Measurements from ENCODE around the gene SMYD3. TPM values are rescaled to one million over a fixed set of nuclear protein-coding genes. Genes with fewer than 3 reads are reported as not detected.

The SMYD3 gene
- total RNA-seq, 1 donor from 2014 or later, result 28.3 TPM

DNA sequence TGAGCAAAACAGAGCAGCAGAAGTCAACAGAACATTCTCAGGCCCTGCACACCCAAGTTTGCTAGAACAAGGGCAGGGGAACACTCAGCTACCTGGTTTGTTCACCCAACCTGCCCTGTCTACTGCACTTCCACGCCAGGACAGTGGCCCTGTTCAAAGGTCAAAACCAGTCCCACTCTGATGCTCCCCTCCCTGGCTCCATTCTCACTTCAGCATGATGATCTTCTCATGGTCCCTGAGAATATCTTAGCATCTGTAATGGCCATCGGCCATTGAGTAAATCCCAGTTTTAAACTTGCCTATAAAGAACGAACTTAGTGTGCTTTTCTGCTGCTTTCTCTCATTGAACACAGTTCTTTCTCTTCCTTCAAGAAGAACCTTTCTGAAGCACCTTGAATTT, 293.6 kb downstream of the SMYD3 start:
- no peak for DNase-seq

DNA sequence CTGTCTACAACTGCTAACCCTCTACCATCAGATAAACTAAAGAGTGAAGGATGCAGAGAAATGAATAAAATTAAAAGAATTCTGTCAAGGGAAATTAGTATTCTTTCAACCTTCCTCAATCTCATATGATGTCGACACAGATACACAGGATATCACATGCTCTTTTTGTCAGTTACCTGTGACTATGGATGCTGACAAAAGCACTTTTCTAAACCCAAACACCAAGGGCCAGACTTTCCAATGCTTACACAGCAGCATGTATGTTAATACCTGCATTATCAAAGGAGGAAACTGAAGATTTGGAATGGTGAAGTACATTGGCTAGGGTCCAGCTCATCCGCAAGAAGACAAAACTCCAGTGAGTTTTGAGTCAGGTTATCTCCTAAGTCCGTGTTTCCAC, 294.0 kb downstream of the SMYD3 start:
- DNase-seq, result no peak

DNA sequence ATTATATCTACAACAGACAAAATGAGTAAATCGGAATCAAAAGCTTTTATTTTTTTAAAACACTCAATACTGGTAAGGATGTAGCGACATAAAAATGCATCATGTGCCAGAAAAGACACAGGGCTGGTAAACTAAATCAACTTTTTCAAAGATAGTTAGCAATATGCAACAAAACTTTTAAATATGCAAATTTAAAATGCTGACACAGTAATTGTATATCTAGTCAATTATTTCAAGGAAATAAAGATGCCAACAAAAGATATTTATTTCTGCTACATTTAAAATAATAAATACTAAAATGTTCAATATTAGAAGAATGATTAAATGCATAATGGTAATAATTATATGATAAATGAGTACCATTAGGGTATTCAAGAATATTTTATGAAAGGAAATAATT, 295.1 kb downstream of the SMYD3 start:
- no peak for DNase-seq

DNA sequence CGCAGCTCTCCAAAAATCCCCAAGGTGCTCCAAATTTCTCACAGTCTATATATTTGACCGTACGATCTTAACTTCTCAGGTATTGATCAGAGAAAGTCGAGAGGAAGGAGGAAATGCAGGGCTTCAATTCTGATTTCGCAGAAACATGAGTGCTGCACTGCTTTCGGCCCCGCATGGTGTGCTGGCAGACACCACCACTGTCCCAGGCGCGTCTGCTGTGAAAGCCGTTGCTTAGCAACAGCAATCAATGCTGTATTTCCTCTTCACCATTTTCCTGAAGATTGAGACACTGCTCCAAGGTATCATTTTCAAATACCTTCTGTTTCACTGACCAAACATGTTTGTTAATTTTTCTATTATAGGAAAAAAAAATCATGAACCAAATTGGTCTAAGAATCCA, 296.3 kb downstream of the SMYD3 start:
- no peak for DNase-seq

DNA sequence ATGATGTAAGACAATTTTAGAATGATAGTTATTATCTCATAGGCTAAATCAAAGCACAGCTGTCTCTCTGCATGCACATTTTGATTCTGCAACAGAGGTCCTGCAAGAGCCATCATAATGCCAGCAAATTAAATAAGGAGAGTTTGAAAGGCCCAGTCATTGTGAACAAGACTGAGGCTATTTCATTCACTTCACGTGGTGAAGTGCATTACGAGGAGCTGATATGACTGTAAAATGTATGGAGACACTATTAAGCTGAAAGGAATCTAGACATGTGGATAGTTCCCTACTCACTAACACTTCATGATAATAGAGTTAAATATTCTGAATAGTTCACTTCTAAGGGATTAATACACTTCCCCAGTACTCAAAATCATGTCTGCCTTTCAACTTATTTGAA, 299.0 kb downstream of the SMYD3 start:
- DNase-seq, result no peak

DNA sequence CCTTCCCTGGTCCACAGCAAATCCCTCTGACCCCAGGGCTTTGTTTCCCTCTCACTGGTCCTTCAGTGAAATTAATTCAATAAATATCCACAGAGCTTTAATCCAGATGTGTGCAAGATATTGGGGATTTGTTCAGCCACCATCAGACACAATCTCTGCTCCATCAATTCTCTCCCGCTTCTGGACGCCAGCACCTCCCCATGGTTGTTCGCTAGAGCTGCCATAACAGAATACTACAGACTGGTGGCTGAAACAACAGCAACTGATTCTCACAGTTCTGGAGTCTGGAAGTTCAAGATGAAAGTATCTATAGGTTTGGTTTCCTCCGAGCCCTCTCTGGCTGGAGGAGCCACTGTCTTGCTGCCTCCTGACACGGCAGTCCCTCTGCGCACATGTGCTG, 303.9 kb downstream of the SMYD3 start:
- no peak for DNase-seq

DNA sequence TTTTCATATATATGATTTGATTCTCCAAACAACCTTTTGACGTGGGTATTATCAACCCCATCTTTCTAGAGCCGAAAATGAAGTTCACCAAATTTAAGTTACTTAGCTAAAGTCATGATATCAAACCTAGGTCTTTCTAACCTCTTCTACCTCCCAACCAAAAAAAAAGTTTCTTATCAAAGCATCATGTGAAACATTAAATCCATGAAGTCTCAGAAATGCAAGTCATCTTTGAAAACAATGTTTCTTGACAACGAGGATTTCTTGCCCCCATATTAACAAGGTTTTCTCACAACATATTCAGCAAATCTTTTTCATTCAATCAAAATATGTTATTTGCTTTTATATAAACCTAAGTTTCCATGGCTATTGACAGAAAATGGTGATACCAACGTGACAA, 306.3 kb downstream of the SMYD3 start:
- no peak for DNase-seq

DNA sequence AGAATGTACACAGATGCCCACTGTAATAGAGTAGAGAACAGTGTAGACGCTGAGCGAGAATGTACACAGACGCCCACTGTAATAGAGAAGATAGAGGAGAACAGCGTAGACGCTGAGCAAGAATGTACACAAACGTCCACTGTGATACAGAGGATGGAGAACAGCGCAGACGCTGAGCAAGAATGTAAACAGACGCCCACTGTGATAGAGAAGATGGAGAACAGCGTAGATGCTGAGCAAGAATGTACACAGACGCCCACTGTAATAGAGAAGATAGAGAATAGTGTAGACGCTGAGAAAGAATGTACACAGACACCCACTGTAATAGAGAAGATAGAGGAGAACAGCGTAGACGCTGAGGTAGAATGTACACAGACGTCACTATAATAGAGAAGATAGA, 306.9 kb downstream of the SMYD3 start:
- no peak for DNase-seq

DNA sequence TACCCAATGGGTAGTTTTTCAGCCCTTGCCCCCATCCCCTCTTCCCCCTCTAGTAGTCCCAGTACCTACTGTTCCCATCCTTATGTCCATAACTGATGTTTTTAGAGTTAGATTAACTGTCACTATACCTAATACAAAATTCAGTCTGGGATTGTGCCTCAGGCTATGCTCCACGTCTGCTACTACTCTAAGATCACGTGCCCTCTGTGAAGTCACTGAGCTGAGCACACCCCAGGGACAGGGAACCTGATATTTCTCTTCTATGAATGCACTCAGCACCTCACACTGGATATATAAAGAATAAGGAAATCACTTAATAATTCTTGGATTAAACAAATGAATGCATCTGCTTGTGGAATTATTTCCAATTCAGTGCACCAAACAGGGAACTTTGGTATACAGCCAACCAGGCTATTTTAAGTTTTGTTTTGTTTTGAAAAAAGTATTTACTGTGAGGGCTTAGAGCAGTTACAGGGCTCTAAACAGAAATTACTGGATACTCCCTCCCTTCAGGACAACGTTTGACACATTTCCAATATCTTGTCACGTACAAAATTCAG, 307.9 kb downstream of the SMYD3 start:
- DNase-seq, result peak; percentile 5

DNA sequence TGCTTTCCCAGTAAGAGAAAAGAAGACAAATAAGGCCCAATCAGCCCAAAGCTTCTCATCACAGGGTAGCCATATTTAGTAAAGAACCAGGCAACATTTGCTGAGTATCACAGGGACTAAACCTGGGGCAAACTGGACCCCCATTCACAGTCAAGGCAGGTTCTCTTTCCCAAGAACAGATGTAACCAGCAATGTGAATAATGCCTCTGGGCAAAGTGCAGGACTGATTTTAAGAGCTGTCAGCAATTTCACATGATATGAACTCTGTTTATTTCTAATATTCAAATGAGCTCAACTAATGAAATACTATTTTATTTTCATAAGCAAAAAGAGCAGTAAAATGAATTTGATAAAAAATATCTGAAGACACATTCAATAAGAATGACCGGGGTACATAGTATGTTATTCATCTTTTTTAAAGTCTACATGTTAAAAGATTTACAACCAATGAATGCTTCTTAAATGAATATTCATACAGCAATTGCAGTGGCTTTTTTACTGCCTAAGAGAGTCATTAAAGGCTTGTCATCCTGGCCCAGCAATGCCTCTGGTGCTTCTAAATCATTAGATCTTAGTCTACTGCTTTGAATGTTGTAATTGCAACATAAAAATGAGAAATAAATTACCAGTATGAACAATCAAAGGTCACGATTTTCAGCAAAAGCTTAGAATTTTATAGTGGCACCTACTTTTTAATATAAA, 308.8 kb downstream of the SMYD3 start:
- DNase-seq, result no peak

DNA sequence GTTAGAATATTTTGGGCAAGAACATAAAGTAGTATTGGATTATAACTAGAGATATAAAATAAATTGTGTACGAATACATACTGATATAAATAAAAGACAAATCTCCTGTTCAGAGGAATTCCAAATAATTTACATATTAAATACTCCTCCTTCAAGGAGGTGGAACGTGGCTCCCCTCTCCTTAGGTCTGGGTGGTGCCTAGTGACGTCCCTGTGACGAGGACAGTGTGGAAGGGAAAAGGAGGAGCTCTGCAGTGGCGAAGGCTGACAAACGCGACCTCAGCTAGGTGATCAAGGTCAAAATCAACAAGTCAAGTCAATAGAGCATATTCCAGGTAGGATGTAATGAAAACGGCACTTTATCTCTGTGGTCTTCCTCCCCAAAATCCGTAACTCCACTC, 310.0 kb downstream of the SMYD3 start:
- no peak for DNase-seq

DNA sequence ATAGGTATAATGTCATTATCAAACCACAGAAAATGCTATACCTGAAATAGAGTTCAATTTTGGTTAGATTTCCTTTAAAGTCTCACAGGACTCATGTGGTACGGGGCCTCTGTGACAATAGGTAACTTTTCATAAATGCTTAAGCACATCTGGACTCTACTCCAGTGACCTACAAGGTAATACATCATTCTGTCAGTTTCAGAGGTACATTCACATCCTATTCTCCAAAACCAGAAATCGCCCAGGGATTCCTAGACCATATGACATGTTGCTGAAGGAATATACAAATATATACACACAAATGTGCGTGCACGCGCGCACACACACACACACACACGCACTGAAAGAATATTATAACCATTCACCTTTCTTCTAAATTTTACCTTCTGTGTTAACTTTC, 311.8 kb downstream of the SMYD3 start:
- DNase-seq, result no peak

DNA sequence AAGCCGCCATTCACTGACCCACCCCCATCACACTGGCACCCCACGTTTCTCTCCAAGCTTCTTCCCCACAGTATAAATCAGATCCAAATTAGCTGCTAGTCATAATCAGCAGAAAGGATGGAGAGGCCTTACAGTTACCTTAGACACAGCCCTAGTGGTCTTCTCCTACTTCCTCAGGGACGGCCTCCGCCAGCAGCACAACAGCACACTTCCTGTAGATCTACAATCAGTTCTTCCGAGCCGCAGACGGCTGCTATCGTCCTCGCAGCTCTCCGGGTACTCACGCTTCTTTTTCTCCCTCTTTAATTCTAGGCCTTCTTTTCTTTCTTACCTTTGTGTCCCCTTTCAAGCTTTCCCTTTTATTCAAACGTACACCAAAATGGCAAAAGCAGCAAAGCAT, 313.5 kb downstream of the SMYD3 start:
- DNase-seq, result no peak

DNA sequence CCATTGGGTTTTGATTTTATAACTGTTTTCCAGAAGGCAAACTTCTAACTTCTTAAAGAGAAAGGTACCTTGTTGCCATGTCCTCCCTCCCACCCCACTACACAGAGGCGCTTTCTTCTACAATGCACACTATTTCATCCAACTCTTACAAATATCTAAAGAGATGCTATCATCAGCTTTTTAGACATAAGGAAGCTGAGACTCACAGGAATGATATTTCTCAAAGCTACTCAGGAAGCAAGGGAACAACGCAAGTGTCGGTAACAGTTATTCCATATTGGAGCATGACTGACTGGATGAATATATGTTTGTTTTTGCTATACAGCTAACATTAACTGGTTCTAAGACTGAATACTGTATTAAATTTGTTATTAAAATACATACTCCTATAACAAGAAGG, 318.0 kb downstream of the SMYD3 start:
- no peak for DNase-seq

DNA sequence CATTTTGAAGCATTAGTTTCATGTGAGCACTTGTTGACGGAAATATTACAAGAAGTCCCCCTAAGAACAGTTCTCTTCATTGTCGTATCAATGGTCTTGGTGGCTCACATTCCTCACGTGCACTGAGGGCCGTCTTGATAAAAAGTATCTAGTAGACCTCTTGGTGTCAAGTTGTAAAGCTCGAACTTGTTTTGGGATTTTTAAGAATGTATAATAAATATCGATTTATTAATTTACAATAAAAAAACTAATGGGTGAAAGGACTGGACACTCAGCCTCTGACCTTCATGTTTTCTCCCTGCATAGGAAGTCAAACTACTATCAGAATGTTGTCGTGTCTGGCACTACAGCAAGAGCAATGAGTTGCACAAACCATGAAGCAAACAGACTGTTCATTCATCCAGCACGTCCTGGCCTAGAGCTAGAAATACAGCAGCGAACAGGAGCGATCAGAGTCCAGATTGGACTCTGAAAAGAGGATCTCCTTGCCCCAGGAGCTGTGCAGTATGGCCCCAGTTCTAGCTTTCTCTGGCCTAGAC, 319.2 kb downstream of the SMYD3 start:
- DNase-seq, result no peak

DNA sequence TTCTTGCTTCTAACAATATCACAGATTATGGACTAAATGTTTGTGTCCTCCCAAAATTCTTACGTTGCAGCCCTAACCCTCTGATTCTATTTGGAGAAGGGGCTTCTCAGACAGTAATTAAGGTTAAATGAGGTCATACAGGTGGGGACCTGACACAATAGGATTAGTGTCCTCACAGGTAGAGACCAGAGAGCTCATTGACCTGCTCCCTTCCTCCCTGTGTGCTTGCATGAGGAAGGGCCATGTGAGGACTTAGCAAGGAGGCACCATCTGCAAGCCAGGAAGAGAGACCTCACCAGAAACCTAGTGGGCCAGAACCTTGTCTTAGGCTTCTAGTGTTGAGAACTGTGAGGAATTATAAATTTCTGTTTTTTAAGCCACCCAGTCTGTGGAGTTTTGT, 322.6 kb downstream of the SMYD3 start:
- no peak for DNase-seq

DNA sequence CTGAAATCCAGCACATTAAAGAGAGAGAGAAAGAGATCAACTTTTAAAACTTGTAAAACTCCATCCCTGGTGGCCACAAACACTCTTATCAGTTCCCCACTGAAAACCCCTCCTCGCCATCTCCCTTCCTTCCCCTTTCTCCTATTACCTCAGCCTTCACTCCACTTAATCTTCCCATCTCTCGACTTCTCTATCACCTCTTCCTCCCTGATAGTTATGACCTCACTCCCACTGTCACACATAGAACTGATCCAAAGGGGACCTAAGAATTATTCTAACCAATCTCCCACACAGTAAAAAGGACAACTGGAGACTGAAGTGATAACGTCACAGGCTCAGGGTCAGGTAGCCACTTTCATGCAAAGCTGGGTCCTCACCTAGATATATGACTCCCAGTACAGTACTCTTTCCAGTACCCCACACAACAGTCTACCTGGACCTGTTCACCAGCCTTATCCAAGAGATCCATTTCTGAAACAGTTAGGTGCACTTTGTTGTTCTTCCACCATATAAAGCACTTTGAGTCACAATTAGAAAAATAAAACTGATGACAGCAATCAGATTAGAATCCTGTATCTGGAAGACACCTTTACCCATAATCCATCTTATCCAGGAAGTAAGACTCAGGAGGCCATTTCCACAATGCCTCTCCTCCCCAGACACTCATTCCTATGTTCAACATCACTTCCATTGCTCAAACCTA, 324.8 kb downstream of the SMYD3 start:
- no peak for DNase-seq

DNA sequence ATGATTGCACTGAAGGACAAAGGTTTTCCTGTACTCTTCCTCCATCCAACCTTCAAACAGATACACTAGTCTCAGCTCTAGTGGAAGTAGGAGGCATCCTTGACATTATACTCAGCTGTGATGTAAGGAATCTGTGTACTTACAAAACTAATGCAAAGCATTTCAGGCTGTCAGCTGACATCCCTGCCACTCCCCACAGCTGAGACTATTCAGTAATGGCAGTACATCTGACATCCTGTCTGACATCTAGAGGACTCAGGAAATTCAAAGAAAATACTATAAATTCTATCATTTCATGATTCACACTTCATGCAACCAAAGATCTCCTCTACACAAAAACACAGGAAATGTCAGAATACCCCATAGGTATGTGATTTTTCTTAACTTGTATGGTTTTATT, 325.8 kb downstream of the SMYD3 start:
- DNase-seq, result no peak

DNA sequence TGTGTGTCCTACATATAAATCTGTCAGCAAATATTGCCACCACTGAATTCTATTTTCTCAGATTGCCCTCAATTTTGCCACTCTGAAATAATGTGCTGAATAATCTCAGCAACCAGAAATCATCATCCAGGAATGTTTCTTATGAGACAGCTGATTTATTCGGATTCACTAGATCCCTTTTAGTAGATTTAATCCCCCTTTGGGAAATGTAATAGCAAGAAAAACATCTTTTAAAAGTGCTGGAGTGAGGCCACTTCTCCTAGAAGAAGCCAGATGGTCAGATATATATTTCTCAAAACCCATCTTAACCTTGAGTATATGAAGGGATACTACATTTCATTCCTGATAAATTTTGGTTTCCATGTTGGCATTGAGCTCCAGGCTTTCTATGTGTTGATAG, 327.7 kb downstream of the SMYD3 start:
- no peak for DNase-seq

DNA sequence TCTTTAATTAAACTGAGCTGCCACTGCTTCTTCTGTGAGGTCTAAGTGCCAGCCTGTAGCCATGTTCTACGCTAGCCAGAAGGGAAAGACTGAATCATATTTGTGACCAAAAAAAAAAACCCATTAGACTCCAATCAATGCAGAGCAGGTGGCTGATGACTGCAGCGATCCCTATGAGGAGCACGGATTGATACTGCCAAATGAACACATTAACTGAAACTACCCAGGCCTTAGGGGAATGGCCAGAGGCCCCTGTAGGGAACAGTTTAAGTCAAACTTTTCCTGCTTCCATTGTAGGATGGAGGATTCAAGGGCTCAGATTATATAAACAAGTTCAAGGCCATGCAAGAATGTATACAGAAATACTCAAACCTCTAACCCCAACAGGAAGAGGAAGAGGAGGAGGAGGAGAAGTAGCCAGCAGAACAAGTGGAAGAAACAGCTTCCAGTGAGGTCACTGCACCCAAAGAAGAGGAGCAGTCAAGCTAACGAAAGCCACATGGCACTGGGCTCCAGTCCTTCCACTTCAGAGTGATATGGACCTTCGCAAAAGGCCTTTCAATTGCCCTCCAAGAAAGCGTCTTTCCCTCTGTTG, 328.3 kb downstream of the SMYD3 start:
- no peak for DNase-seq

DNA sequence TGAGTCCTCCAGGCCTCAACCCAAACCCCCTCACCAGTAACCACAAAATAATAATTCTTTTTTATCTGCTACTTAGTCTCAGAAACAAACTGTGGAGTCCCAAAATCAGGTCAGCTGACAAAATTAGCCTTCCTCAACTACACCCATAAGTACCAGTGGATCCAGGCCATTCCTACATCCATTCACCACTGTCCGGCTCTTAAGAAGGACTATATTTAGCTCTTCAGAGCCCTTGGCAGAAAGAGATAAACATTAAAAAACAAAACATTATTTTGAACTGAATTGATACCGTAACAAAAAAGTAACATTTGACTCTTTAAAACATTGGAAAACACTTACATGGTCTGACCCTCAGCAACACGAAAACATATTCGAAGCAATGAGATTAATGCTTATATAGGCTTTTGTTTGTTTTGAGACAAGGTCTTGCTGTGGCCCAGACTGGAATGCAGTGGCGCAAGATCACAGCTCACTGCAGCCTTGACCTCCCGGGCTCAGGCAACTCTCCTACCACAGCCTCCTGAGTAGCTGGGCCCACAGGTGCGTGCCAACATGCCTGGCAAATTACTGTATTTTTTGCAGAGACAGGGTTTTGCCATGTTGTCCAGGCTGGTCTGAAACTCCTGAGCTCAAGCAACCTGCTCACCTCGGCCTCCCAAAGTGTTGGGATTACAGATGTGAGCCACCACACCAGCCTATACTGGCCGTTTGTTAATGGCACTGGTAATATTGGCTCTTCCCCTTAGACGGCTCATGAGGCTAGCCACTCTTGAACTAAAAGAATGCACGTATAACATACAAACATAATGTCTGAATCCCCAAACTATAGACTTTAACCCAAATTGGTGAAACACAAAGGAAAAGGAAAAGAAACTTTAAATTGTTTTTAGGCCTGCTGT, 330.7 kb downstream of the SMYD3 start:
- DNase-seq, result no peak

DNA sequence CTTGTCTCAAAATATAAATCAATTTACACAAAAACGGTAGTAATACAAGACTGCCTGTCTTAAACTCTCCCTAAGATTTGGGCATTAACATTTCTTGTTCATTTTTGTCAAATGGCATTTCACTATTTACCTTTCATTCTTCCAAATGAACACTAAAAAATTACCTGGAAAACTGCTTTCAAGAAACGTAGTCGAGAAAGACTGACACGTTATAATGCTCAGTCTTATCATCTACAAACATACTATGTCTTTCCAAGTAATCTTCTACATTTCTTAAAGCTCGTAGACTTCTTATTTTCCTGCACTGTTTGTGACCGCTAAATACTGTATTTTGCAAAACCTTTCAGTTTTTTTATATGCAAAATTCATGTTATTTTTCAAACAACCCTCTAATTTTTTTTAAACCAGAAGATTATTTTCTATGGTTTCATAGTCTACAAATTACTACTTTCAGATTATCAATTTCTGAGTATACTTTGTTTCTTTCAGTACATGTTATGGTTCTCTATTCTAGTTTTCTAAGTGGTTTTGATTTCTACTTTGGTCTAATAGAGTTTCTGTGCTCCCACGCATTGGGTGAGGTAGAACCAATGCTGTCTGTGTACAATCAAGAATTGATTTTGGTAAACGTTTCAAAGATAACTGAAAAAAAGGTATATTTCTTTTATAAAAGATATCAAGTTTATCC, 336.4 kb downstream of the SMYD3 start:
- no peak for DNase-seq
